Medulla oblongata (tissue), 1 donor: ENCODE measurements around the gene MUC20.
"Not testable (repeated sequence)": the region's sequence is repeated elsewhere in the genome, so short reads cannot be mapped to it uniquely, and the experiment has no call there.

ENCODE experiments used
- DNase-seq: peaks from one replicate; pipeline ENCODE4 v3.0.0-alpha.2; 2015; ENCODE audit errors: extremely low spot score

The MUC20 gene

DNA sequence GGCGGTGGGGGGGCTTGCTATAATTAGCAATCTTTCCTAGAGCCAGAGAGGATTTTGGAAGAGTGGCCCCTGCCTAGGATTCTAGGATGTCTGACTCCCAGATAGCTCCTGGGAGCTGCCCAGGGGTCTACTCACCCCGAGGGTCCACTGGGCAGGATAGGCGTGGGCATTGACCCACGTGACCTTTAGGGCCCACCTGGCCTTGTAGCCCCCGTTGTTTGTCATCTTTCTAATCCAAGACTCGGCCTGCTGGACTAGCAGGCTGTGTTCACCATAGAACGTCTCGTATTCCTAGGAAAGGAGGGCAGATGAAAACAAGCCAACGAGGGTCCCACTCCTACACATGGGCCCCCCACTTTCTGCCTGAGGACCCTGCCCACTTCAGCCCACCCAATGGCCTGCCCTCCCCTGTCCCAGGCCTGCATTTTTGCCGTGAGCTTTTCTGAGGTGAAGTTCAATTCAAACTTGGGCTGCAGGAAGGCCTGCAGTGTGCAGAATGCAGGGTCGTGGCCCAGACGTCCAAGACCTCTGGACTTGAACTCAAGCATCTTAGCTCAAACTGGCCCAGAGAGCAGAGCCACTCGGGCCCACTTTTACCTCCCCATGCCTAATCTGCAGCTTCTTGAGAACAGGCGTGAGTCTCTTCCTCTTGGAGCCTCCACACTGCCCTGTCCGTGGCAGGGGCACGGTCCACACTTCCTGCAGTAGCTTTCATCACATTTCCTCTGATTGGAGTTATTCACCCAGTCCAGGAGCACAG lies 49.5 kb downstream of the MUC20 start:
- no peak for DNase-seq

DNA sequence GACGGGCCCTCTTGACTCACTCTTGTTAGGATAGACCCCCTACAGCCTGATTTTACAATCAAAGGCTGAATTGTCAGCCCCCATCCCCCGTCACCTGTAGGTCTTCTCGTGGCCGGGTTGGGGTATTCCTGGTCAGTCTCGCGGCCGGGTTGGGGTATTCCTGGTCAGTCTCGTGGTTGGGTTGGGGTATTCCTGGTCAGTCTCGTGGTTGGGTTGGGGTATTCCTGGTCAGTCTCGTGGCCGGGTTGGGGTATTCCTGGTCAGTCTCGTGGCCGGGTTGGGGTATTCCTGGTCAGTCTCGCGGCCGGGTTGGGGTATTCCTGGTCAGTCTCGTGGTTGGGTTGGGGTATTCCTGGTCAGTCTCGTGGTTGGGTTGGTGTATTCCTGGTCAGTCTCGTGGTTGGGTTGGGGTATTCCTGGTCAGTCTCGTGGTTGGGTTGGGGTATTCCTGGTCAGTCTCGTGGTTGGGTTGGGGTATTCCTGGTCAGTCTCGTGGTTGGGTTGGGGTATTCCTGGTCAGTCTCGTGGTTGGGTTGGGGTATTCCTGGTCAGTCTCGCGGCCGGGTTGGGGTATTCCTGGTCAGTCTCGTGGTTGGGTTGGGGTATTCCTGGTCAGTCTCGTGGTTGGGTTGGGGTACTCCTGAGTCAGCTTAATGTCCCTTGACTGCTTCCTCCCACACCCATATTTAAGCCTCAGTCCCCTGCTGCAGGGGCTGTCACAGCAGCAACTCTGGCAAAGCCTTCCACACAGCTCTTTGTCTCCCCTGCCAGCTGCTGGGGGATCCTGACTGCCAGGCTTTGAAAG lies 50.3 kb downstream of the MUC20 start:
- not testable (repeated sequence) for DNase-seq

- DNase-seq = no peak
Measured at GRCh38 chr3:195771646-195772300, 51.0 kb downstream of the MUC20 start.

DNA sequence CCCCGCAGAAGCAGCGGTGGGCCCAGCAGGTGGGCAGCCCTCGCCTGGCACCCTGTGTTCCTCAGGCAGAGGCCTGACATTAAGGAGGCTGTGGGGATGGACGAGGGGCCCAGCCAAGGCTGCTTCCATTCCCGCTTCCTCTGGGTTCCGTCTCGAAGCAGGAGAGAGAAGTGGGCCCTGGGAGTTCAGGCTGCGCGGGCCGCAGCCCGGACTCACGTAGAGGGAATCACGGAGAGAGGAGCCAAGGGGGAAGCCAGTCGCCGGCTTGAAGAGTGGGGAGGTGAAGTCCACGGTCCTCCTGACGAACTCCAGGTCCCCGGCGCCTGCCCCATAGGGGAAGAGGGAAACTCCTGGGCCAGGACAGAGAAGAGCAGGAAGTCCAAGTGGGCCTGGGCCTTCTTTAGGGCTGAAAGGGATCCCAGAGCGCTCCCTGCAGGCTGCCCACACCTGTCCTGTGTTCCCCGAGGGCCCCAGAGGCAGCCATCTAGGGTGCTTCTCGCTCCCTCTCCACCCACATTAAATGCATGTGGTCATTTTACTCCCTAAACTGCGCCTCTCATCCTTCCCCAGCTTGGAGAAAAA lies 53.3 kb downstream of the MUC20 start:
- DNase-seq = no peak

GRCh38 chr3:195774917-195775316 lies 54.1 kb downstream of the MUC20 start:
- DNase-seq = peak; percentile 34

DNA sequence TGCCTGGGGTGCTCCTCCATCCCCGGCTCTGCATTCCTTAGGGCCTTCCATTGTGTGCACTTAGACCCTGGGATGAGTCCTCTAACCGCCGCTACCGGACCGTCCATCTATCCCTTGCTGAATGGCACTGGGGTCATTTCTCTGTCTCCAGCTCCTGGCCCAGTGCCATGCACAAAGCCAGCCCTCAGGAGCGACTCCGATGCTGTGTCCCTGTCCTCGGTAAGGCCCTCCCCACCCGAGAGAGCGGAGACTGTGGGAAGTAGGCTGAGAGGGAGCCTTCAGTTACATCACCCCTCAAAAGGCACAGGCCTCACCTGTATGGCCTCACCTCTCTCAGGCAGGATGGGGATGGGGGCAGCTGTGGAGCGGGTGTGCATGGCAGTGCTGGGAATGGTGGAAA lies 57.2 kb downstream of the MUC20 start:
- no peak for DNase-seq

DNA sequence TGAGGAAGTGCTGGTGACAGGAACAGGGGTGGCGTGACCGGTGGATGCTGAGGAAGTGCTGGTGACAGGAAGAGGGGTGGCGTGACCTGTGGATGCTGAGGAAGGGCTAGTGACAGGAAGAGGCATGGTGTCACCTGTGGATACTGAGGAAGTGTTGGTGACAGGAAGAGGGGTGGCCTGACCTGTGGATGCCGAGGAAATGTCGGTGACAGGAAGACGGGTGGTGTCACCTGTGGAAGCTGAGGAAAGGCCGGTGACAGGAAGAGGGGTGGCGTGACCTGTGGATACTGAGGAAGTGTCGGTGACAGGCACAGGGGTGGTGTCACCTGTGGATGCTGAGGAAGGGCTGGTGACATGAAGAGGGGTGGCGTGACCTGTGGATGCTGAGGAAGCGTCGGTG lies 60.5 kb downstream of the MUC20 start:
- DNase-seq = not testable (repeated sequence)
